Endodermal cell (in vitro differentiated cells): ENCODE results near the gene MOXD1. TPM values are rescaled to one million over a fixed set of nuclear protein-coding genes. Genes with fewer than 3 reads are reported as not detected.

Experiments used
- DNase-seq: peaks from one replicate; pipeline ENCODE4 v3.0.0-alpha.2; 2017
- H3K27ac ChIP-seq: 2 replicates; pipeline ENCODE4 v1.5.1; 2013; ENCODE audit warnings: mild to moderate bottlenecking, low read depth, low read length, moderate library complexity
- H3K27me3 ChIP-seq: 2 replicates; pipeline ENCODE4 v1.6.1; 2013; ENCODE audit warnings: mild to moderate bottlenecking, low read length, moderate library complexity; ENCODE audit not compliant: insufficient read depth, control insufficient read depth, poor library complexity, severe bottlenecking
- H3K36me3 ChIP-seq: 2 replicates; pipeline ENCODE4 v1.7.0; 2013; ENCODE audit warnings: mild to moderate bottlenecking, low read length, moderate library complexity; ENCODE audit not compliant: control insufficient read depth, insufficient read depth
- H3K4me1 ChIP-seq: one replicate; pipeline ENCODE4 v1.7.0; 2013; ENCODE audit warnings: low read length; ENCODE audit not compliant: control insufficient read depth, insufficient read depth
- H3K4me3 ChIP-seq: 2 replicates; pipeline ENCODE4 v1.5.1; 2013; ENCODE audit warnings: mild to moderate bottlenecking, low read length, moderate library complexity
- H3K9ac ChIP-seq: 2 replicates; pipeline ENCODE4 v1.6.1; 2013; ENCODE audit warnings: mild to moderate bottlenecking, low read length, moderate library complexity; ENCODE audit not compliant: poor library complexity, severe bottlenecking; ENCODE audit errors: extremely low read depth
- H3K9me3 ChIP-seq: 2 replicates; pipeline ENCODE4 v1.6.1; 2013; ENCODE audit warnings: mild to moderate bottlenecking, low read length, moderate library complexity; ENCODE audit not compliant: control insufficient read depth
- H3K27ac Mint-ChIP-seq: 2 replicates; pipeline ENCODE4 v1.8.0; 2020; ENCODE audit warnings: mixed read lengths
- H3K27me3 Mint-ChIP-seq: 2 replicates; pipeline ENCODE4 v1.8.0; 2021; ENCODE audit warnings: mild to moderate bottlenecking, mixed read lengths; ENCODE audit not compliant: insufficient read depth
- H3K36me3 Mint-ChIP-seq: 2 replicates; pipeline ENCODE4 v1.8.0; 2020; ENCODE audit warnings: low read depth, mixed read lengths
- H3K4me1 Mint-ChIP-seq: 2 replicates; pipeline ENCODE4 v1.8.0; 2020; ENCODE audit warnings: mixed read lengths
- H3K4me3 Mint-ChIP-seq: 2 replicates; pipeline ENCODE4 v1.8.0; 2020; ENCODE audit warnings: mild to moderate bottlenecking, moderate library complexity, mixed read lengths
- H3K9me3 Mint-ChIP-seq: 2 replicates; pipeline ENCODE4 v1.8.0; 2020; ENCODE audit warnings: mild to moderate bottlenecking, mixed read lengths
- CTCF ChIP-seq: fragments of 200-600 bp; sonication (generic); conservative IDR thresholded peaks from 2 replicates; pipeline ENCODE4 v1.5.0; 2021; ENCODE audit warnings: antibody characterized with exemption, mild to moderate bottlenecking
- WGBS, 2 experiments: methylation state at CpG; one replicate each; pipeline versions ENCODE4 v1.1.5 to v1.1.7; 2013; ENCODE audit warnings: missing lambda C conversion rate in 2 of 2, mixed read lengths in 1 of 2; ENCODE audit not compliant: insufficient coverage in 1 of 2, insufficient read length in 1 of 2; 5-methylcytosine and 5-hydroxymethylcytosine counted together
- total RNA-seq, 2 donors: library from RNA; stranded (reverse); fragmentation: NEBNext Ultra II Directional in 1 of 2; extraction: Animal tissue kit (Norgen Biotek cat#: 25700) in 1 of 2; gene quantifications; 2 replicates in 1 of 2; 3 replicates in 1 of 2; pipeline ENCODE4 v1.2.1, GENCODE V29; 2021

The MOXD1 gene
- total RNA-seq, 2 donors from 2014 or later, result 1.3 to 3.2 TPM

- Histone ChIP-seq H3K27me3 (no peaks in the 10 kb centered on the region), H3K9me3 (no peaks in the 10 kb centered on the region), H3K27ac (no peak overlapping the region), H3K4me3 (no peak overlapping the region), H3K4me1 (no peaks in the 10 kb centered on the region), H3K9ac (no peak overlapping the region), H3K36me3 (no peaks in the 10 kb centered on the region)
- no peaks in the 10 kb centered on the region for H3K9me3 Mint-ChIP-seq
- DNase-seq, result no peak
- no peaks in the 10 kb centered on the region for H3K36me3 Mint-ChIP-seq
- 87 to 90% methylated on average over 3 of the region's 3 CpGs for WGBS, 2 experiments
- no peak for TF ChIP-seq CTCF
- no peaks in the 10 kb centered on the region for H3K27me3 Mint-ChIP-seq
- H3K4me1 Mint-ChIP-seq, result peaks cover 7% of the 10 kb centered on the region
- no peak overlapping the region for H3K4me3 Mint-ChIP-seq
- no peak overlapping the region for H3K27ac Mint-ChIP-seq
These were observed 13.0 kb downstream of the MOXD1 start for GRCh38 chr6:132388291-132388690.

GRCh38 chr6:132382630-132383175, 18.6 kb downstream of the MOXD1 start:
- H3K9ac ChIP-seq, result no peak overlapping the region
- H3K4me3 Mint-ChIP-seq, result no peak overlapping the region
- no peaks in the 10 kb centered on the region for H3K36me3 Mint-ChIP-seq
- no peak for TF ChIP-seq CTCF
- H3K27ac Mint-ChIP-seq, result no peak overlapping the region
- H3K36me3 ChIP-seq, result no peaks in the 10 kb centered on the region
- no peaks in the 10 kb centered on the region for H3K9me3 ChIP-seq
- H3K4me1 Mint-ChIP-seq, result no peaks in the 10 kb centered on the region
- H3K27me3 Mint-ChIP-seq, result no peaks in the 10 kb centered on the region
- no peak overlapping the region for H3K27ac ChIP-seq
- no peak for DNase-seq
- 95 to 100% methylated on average over 2 to 3 of the region's 3 CpGs for WGBS, 2 experiments
- no peak overlapping the region for H3K4me3 ChIP-seq
- no peaks in the 10 kb centered on the region for H3K27me3 ChIP-seq
- H3K4me1 ChIP-seq, result no peaks in the 10 kb centered on the region
- H3K9me3 Mint-ChIP-seq, result peaks cover 6% of the 10 kb centered on the region

- Histone ChIP-seq H3K27ac (no peak overlapping the region), H3K36me3 (no peaks in the 10 kb centered on the region), H3K27me3 (no peaks in the 10 kb centered on the region), H3K4me3 (no peak overlapping the region), H3K9me3 (no peaks in the 10 kb centered on the region), H3K9ac (no peak overlapping the region), H3K4me1 (no peaks in the 10 kb centered on the region)
- Mint-ChIP-seq H3K27ac (no peak overlapping the region), H3K9me3 (peaks cover 6% of the 10 kb centered on the region), H3K36me3 (no peaks in the 10 kb centered on the region), H3K27me3 (no peaks in the 10 kb centered on the region), H3K4me3 (no peak overlapping the region), H3K4me1 (no peaks in the 10 kb centered on the region)
- TF ChIP-seq CTCF, result no peak
- no peak for DNase-seq
- 87% methylated on average over 1 of the region's 1 CpG; no CpG with 5 or more reads in 1 of the 2 experiments for WGBS, 2 experiments
These were observed 19.9 kb downstream of the MOXD1 start for GRCh38 chr6:132381381-132381780.
